Heart left ventricle (tissue), 16 donors: ENCODE results near the gene CETP. TPM values are rescaled to one million over a fixed set of nuclear protein-coding genes. Genes with fewer than 3 reads are reported as not detected.

ENCODE experiments used
- ATAC-seq, 4 donors: fragments of 200-7000 bp; cut with Tn5 transposase; one replicate each; pipeline ENCODE4 v1.9.1; 2020 to 2022; ENCODE audit warnings: moderate library complexity in 4 of 4, mild to moderate bottlenecking in 3 of 4, moderate number of reproducible peaks in 1 of 4
- DNase-seq, 5 donors: peaks; one replicate each; pipeline ENCODE4 v3.0.0-alpha.2; 2020
- H3K27ac ChIP-seq, 12 donors: fragments of 200-600 bp; sonication (generic) in 4 of 12; one replicate each; pipeline versions ENCODE4 v1.5.0 to v1.8.0; 2016 to 2022; ENCODE audit warnings: mild to moderate bottlenecking in 2 of 12
- H3K27me3 ChIP-seq, 9 donors: fragments of 200-600 bp; sonication (generic) in 2 of 9; one replicate each; pipeline versions ENCODE4 v1.5.1 to v1.8.0; 2016 to 2022; ENCODE audit warnings: mild to moderate bottlenecking in 3 of 9
- H3K36me3 ChIP-seq, 9 donors: fragments of 200-600 bp; sonication (generic) in 2 of 9; one replicate each; pipeline versions ENCODE4 v1.5.0 to v1.8.0; 2018 to 2022; ENCODE audit warnings: mild to moderate bottlenecking in 2 of 9
- H3K4me1 ChIP-seq, 12 donors: fragments of 200-600 bp; sonication (generic) in 4 of 12; one replicate each; pipeline versions ENCODE4 v1.5.0 to v1.8.0; 2016 to 2022; ENCODE audit warnings: mild to moderate bottlenecking in 3 of 12
- H3K4me3 ChIP-seq, 12 donors: fragments of 200-600 bp; sonication (generic) in 4 of 12; one replicate each; pipeline versions ENCODE4 v1.5.0 to v1.8.0; 2017 to 2022; ENCODE audit warnings: mild to moderate bottlenecking in 9 of 12, moderate library complexity in 4 of 12
- H3K9me3 ChIP-seq, 12 donors: fragments of 200-600 bp; sonication (generic) in 4 of 12; one replicate each; pipeline versions ENCODE4 v1.5.0 to v1.8.0; 2016 to 2022; ENCODE audit warnings: mild to moderate bottlenecking in 1 of 12
- CTCF ChIP-seq, 12 donors: fragments of 200-600 bp; sonication (generic) in 4 of 12; IDR thresholded peaks; one replicate each; pipeline versions ENCODE4 v1.5.0 to v1.8.0; 2018 to 2022; ENCODE audit warnings: antibody characterized with exemption in 12 of 12, mild to moderate bottlenecking in 5 of 12
- POLR2A ChIP-seq, 2 donors: fragments of 450-650 bp; IDR thresholded peaks; one replicate each; pipeline ENCODE4 v1.6.1; 2017; ENCODE audit warnings: antibody characterized with exemption in 2 of 2, mild to moderate bottlenecking in 2 of 2, moderate library complexity in 2 of 2
- WGBS, 4 donors: extraction: QIAGEN DNeasy Blood & Tissue Kit in 2 of 4; methylation state at CpG; one replicate each; pipeline versions ENCODE4 v1.1.5 to v1.1.7; 2013 to 2018; 5-methylcytosine and 5-hydroxymethylcytosine counted together
- intact Hi-C, 10 donors: fragments of 100-400 bp; cut with DNase I; formaldehyde crosslinking; loops; one replicate each; pipeline versions ENCODE4 v1.11.1 to v1.14.2; 2022
- polyA plus RNA-seq, 2 donors: library from polyadenylated mRNA; stranded (reverse); fragments of 200-250 nt; gene quantifications; one replicate each; pipeline ENCODE4 v1.2.3, GENCODE V29; 2013
- total RNA-seq, 9 donors: library from RNA; depleted of rRNA in 2 of 9; stranded (reverse); fragments of >200 nt in 2 of 9; fragmentation: NEBNext Ultra II Directional in 3 of 9; extraction: Animal tissue kit (Norgen Biotek cat#: 25700) in 3 of 9; gene quantifications; one replicate each; pipeline versions ENCODE4 v1.1.0 to v1.2.4, GENCODE V29; 2016 to 2023
- donor health status: ischemic (EF 13 %, LVEDD 7.1; RV severe dilation, severe dysfunction).
- donor health status: healthy with polysubstance abuse.
- donor health status: DM: no; HTN: yes; CAD: no.
- donor health status: DM: no; HTN: no; CAD: no.
- donor health status: ischemic (EF 25% LVEDD 6.9; RV normal size, moderate dysfunction).
- donor health status: ischemic (EF 25% LVEDD 5.7; RV mildly dilated, moderate dysfunction).
- donor health status: healthy.
- donor health status: DM: yes; HTN: yes; CAD: no.
- donor health status: ischemic (EF 35%, LVEDD 5.7; RV mildly dilated, moderate dysfunction).
- donor health status: nonischemic (EF 11% LVEDD 7.7; RV severe dilation, severe dysfunction).
- donor health status: DM: yes; HTN: yes; CAD: no.
- donor health status: PGD.
- donor health status: ischemic (EF 29% LVEDD 5.4; RV normal size, mild dysfunction).
- donor health status: nonischemic (EF 23%, LVEDD 6.1; RV moderate dilation, normal function).

Gene CETP
- total and polyA plus RNA-seq, 11 donors = 0.23 to 3.1 (median 0.31) TPM; not detected in 3

- peaks cover 0 to 87% (median 39%) of the 10 kb centered on the region in 12 donors for H3K4me1 ChIP-seq
- DNase-seq (peak in 1 of 5 donors; percentile 40), ATAC-seq (peak in 1 of 4 donors; percentile 1)
- TF ChIP-seq POLR2A (IDR thresholded peaks at IDR 0.05) = no peak
- TF ChIP-seq CTCF (IDR thresholded peaks at IDR 0.05) = no peak
- no peaks in the 10 kb centered on the region for H3K9me3 ChIP-seq
- intact Hi-C loops = loop anchor here in 1 of 10 donors (2.0 kb wide), 2 partner anchors 26 to 56 kb away; partner anchors contain the start of gene HERPUD1
- H3K27ac ChIP-seq = peak overlapping the region in 11 of 12 donors; percentile 71 to 96 (median 86)
- H3K4me3 ChIP-seq = peak overlapping the region in 11 of 12 donors; percentile 64 to 96 (median 85)
- 61 to 79% (median 66%) methylated on average over 5 to 6 of the region's 6 CpGs for WGBS, 4 donors
- H3K27me3 ChIP-seq = no peaks in the 10 kb centered on the region
- H3K36me3 ChIP-seq = peaks cover 0 to 17% (median 0%) of the 10 kb centered on the region in 9 donors
Observed at GRCh38 chr16:56988161-56988947, 26.6 kb downstream of the CETP start.

- ATAC-seq (peak; percentile 79 to 92 (median 86)), DNase-seq (peak; percentile 86 to 94 (median 90))
- Histone ChIP-seq H3K36me3 (peaks cover 0 to 11% (median 0%) of the 10 kb centered on the region in 9 donors), H3K9me3 (no peaks in the 10 kb centered on the region), H3K4me3 (peak within 1 kb of the TSS; percentile 49 to 96 (median 84)), H3K27ac (peak within 1 kb of the TSS; percentile 28 to 96 (median 86)), H3K27me3 (no peaks in the 10 kb centered on the region), H3K4me1 (peaks cover 0 to 87% (median 34%) of the 10 kb centered on the region in 12 donors)
- 4 to 12% (median 4%) methylated on average over 30 to 64 of the region's 64 CpGs for WGBS, 4 donors
- peak in 2 of 12 donors; percentile 2 to 7 for TF ChIP-seq CTCF (IDR thresholded peaks at IDR 0.05)
- peak in 1 of 2 donors; percentile 84 for TF ChIP-seq POLR2A (IDR thresholded peaks at IDR 0.05)
- intact Hi-C loops = loop anchor here in 1 of 10 donors (1.0 to 2.0 kb wide), 3 partner anchors 26 to 57 kb away; partner anchors contain the start of gene HERPUD1
Observed at GRCh38 chr16:56988948-56989945, 27.5 kb downstream of the CETP start, which contains the start of gene NLRC5. Gene NLRC5 (plus strand): TSS chr16:56989557. CDS start chr16:57020713, 31,156 bp downstream.

- no peak for ATAC-seq
- intact Hi-C loops = loop anchor here in 1 of 10 donors (1.0 to 2.0 kb wide), 3 partner anchors 25 to 57 kb away; partner anchors contain the start of gene HERPUD1
- 36 to 44% (median 37%) methylated on average over 7 of the region's 7 CpGs for WGBS, 4 donors
- peaks cover 0 to 16% (median 0%) of the 10 kb centered on the region in 9 donors for H3K36me3 ChIP-seq
- TF ChIP-seq POLR2A (IDR thresholded peaks at IDR 0.05) (no peak), CTCF (IDR thresholded peaks at IDR 0.05) (no peak)
- DNase-seq = peak in 1 of 5 donors; percentile 17
- H3K27me3 ChIP-seq = no peaks in the 10 kb centered on the region
- H3K4me3 ChIP-seq = peak overlapping the region; percentile 49 to 96 (median 84)
- peaks cover 0 to 87% (median 34%) of the 10 kb centered on the region in 12 donors for H3K4me1 ChIP-seq
- peak overlapping the region; percentile 28 to 96 (median 86) for H3K27ac ChIP-seq
- H3K9me3 ChIP-seq = no peaks in the 10 kb centered on the region
Observed at GRCh38 chr16:56989988-56990387, 28.2 kb downstream of the CETP start.
